ENCODE results near the gene BEST2. TPM values are rescaled to one million over a fixed set of nuclear protein-coding genes. Genes with fewer than 3 reads are reported as not detected.

BEST2 gene
- total RNA-seq, 1 experiment from 2014 or later, result 0.10 TPM

DNA sequence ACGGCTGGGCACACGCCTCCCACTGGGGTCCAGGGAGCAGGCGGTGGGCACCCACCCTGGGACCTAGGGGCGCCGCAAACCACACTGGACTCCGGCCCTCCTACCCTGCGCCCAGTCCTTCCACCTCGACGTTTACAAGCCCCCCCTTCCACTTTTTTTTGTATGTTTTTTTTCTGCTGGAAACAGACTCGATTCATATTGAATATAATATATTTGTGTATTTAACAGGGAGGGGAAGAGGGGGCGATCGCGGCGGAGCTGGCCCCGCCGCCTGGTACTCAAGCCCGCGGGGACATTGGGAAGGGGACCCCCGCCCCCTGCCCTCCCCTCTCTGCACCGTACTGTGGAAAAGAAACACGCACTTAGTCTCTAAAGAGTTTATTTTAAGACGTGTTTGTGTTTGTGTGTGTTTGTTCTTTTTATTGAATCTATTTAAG lies 41.3 kb downstream of the BEST2 start:
- Histone ChIP-seq H3K27me3 (ENCODE audit: insufficient read depth, low read length) (no peaks in the 10 kb centered on the region), H3K4me3 (replicated peaks in 1 of 2; ENCODE audit: low read depth in 1 of 2, low read length in 2 of 2) (peak overlapping the region; percentile 77 to 84), H3K9ac (ENCODE audit: low read length) (peak overlapping the region; percentile 93), H4K20me1 (ENCODE audit: insufficient read depth) (no peaks in the 10 kb centered on the region), H3K79me2 (ENCODE audit: insufficient read depth, low read length) (peaks cover 19% of the 10 kb centered on the region), H3K4me1 (ENCODE audit: control insufficient read depth in 1 of 2, insufficient read depth in 2 of 2, low read length in 2 of 2) (peaks cover 48 to 83% of the 10 kb centered on the region in 2 experiments), H3K27ac (ENCODE audit: low read depth, low read length) (peak overlapping the region; percentile 96), H2AFZ (ENCODE audit: low read depth, low read length, poor library complexity, severe bottlenecking) (no peak overlapping the region), H3K9me2 (ENCODE audit: insufficient read depth) (no peaks in the 10 kb centered on the region), H3K4me2 (ENCODE audit: low read length) (peak overlapping the region; percentile 99), H3K9me3 (ENCODE audit: control insufficient read depth in 1 of 2, insufficient read depth in 1 of 2, low read depth in 1 of 2, low read length in 2 of 2) (no peaks in the 10 kb centered on the region), H3K36me3 (ENCODE audit: control insufficient read depth in 1 of 2, insufficient read depth in 2 of 2, low read length in 2 of 2) (no peaks in the 10 kb centered on the region)
- intact Hi-C loops (cut with micrococcal nuclease), result loop anchor here (2.0 kb wide), 1 partner anchor 14 kb away; no protein-coding TSS in a partner anchor
- RAD21 ChIA-PET (ENCODE audit: low non-redundant PET in 1 of 2, low total read pairs in 2 of 2, uncharacterized antibody in 2 of 2, unreplicated experiment in 2 of 2), result interaction anchor here (0.7 to 1.2 kb wide), 3 partner anchors 17 to 27 kb away, joined by 3 to 4 read pairs (median 3); partner anchors contain the start of gene HOOK2 (in 1 of the 2)
- ATAC-seq (no peak), DNase-seq (ENCODE audit: low read depth, low spot score) (no peak)
- CTCF ChIA-PET, result interaction anchor here (1.2 to 7.4 kb wide), 6 partner anchors 10 to 60 kb away, joined by 3 to 88 read pairs (median 14); partner anchors contain the start of gene HOOK2
- BruUV-seq (replicated peaks), result TSS peak; percentile 51
- POLR2A ChIA-PET, result interaction anchor here (0.6 to 6.7 kb wide), 15 partner anchors 10 to 1856 kb away, joined by 3 to 172 read pairs (median 5); partner anchors contain the start of genes DHPS, HOOK2, PRDX2 and RNASEH2A
- no peak for TF ChIP-seq REST (IDR thresholded peaks at IDR 0.05; ENCODE audit: low read depth)
- TF ChIP-seq RAD21 (IDR thresholded peaks at IDR 0.05; ENCODE audit: low read depth), result no peak
- no peak for TF ChIP-seq EZH2phosphoT487 (IDR thresholded peaks at IDR 0.05; ENCODE audit: borderline replicate concordance)
- no peak for TF ChIP-seq EGR1 (IDR thresholded peaks at IDR 0.05; ENCODE audit: low read depth)
- TF ChIP-seq SP1 (IDR thresholded peaks at IDR 0.05; ENCODE audit: low read depth), result no peak
- TF ChIP-seq POLR2AphosphoS5 (IDR thresholded peaks at IDR 0.05; ENCODE audit: low read depth, low read length), result no peak; the same call in 1 of the 2 replicates
- TF ChIP-seq CEBPB (IDR thresholded peaks at IDR 0.05; ENCODE audit: low read depth), result no peak
- TF ChIP-seq ZFX (IDR thresholded peaks at IDR 0.05), result no peak
- no peak for TF ChIP-seq SRF (IDR thresholded peaks at IDR 0.05; ENCODE audit: low read depth)
- no peak for TF ChIP-seq CBX3 (IDR thresholded peaks at IDR 0.05; ENCODE audit: low read depth)
- TF ChIP-seq, protein P1, sequence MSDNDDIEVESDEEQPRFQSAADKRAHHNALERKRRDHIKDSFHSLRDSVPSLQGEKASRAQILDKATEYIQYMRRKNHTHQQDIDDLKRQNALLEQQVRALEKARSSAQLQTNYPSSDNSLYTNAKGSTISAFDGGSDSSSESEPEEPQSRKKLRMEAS (IDR thresholded peaks at IDR 0.05), result no peak
- no peak for TF ChIP-seq JUND (IDR thresholded peaks at IDR 0.05)
- TF ChIP-seq POLR2A (IDR thresholded peaks at IDR 0.05; ENCODE audit: borderline replicate concordance, extremely low read depth, insufficient read depth, insufficient read length), result no peak
- TF ChIP-seq YY1 (IDR thresholded peaks at IDR 0.05; ENCODE audit: extremely low read depth, insufficient replicate concordance, low read depth, low read length), result no peak
- no peak for TF ChIP-seq TCF7L2 (IDR thresholded peaks at IDR 0.05; ENCODE audit: borderline replicate concordance, extremely low read depth, insufficient read depth, insufficient read length)

All from HCT116 (cell line).